DMS79 (cell line): Measurements from ENCODE around the gene EBLN2.

Experiments
- DNase-seq: peaks from one replicate; lab custom pipeline; 2025; lab: John Stamatoyannopoulos, UW

Gene EBLN2

DNA sequence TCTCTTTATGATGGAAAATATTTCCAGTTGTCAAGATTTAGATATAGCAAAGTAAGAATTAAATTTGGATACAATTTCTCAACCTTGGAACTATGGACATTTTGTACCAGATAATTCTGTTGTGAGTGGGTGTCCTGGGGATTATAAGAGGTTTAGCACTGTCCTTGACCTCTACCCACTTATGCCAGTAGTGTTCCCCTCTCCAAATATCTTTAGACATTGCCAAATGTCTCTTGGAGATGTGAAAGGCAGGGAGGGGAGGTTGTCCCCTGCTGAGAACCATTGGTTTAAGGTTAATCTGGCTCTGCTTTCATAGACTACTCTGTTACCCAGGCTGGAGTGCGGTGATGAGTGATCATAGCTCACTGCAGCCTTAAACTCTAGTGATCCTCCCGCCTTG lies at the start of gene EBLN2:
Gene EBLN2, plus strand, starts transcription at position 244 of the 400 bp plus-strand sequence. CDS start 423 bp downstream, outside the sequence.
- no peak for DNase-seq

DNA sequence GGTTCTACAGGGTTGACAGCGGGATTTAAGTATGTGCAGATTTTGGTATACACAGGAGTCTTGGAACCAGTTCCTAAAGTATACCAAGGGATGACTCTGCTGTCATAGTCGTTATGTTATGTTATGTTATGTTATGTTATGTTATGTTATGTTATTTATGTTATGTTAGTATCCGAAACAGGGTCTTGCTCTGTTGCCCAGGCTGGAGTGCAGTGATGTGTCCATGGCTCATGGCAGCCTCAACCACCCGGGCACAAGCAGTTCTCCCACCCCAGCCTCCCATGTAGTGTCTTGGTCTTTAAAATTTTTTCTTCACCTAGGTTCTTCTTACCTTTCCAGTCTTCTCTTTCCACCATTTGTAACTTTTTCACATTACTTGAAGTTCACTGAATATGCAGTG lies 43.2 kb upstream of the EBLN2 start:
- DNase-seq, result no peak

DNA sequence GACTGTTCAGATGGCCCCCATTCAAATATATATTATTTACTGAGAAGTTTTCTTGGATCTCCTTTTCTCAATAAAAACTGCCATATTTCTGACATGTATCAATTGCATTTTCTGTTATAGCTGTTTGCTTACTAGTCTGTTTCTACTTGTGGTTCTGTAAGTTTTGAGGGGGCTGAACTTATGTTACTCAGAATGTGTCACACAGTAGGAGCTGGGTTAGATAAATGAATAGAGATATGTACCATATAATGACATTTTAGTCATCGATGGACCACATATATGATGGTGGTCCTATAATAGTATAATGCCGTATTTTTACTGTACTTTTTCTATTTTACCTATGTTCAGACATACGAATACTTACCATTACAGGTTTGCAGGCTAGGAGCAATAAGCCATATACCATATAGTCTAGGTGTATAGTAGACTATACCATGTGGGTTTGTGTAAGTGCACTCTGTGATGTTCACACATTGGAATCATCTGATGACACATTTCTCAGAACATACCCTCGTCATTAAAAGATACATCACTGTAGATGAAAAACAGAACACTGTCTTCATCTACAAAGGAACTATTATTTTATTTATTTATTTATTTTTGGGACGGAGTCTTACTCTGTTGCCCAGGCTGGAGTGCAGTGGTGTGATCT lies 42.5 kb upstream of the EBLN2 start:
- DNase-seq, result no peak

DNA sequence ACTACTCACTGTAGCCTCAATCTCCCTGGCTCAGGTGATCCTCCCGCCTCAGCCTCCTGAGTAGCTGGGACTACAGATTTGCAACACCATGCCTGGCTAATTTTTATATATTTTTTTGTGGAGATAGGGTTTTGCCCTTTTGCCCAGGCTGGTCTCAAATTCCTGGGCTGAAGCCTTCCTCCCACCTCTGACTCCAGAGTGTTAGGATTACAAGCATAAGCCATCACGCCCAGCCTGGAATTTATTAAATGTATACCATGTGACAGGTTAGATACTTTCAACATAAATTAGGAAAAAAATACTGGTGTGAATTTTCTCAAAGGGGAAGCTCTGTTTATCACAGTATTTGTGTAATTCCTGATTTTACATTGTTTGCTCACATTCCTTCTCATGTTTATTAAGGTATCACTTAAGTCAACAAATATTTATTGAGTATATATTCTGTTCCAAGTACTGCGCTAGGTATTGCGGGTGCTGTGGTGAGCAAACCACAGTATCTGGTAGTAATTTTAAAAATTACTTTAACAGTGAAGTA lies 40.1 kb upstream of the EBLN2 start:
- DNase-seq, result no peak

DNA sequence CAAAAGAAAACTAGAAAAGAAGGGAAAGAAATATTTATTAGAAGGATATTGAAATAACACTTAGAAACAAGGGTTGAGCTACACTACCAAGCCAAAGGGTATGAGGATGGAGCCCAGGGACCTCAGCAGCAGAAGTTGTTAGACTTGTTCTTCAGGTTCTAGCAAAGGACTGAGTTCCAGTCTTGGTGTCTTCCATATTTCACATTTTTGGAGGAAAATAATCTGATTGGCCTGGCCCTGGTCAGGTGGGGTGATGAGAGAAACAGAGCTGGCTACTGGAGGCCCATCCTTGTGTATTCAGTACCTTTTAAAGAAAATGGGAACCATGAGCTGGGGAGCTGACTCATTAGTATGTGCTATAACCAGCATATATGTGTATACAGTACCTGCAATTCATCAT lies 36.6 kb upstream of the EBLN2 start:
- DNase-seq, result no peak

DNA sequence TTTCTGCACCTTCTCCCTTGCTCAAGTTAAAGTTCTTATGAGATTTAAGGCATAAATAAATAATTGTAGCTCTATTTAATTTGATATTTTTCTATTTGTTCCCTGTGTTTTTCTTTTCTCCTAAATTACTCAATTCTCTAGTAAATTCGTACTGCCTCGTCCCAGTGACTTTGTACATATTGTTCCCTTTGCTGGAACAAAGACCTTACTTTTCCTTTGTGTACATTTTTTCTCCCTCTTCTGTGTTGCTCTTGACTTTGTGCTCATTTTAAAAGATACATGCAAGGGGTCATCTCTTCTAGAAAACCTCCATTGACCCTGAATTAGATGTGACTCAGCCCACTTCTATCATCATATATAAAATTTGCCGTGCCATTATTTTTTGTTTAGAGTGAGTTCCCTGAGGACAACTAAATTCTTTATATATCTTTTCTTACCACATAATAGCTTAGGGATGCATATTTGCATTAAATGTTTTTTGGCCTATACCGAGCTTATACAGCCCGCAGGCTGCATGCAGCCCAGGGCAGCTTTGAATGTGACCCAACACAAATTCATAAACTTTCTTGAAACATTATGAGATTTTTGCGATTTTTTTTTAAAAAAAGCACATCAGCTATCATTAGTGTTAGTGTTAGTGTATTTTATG lies 35.2 kb upstream of the EBLN2 start:
- no peak for DNase-seq

DNA sequence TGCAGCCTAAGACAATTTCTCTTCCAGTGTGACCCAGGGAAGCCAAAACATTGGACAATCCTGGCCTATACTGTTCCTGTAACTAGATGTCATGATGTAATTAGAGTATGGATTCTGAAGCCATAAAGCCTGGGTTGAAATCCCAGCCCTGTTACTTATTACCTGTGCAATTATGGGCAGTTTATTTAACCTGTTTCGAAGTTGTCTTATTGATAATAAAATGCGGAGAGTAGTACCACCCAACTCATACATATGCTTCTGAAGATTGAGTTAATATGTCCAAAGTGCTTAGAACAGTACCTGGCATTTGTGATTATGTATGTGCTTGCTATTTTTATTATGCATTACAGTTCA lies 34.7 kb upstream of the EBLN2 start:
- DNase-seq, result no peak

DNA sequence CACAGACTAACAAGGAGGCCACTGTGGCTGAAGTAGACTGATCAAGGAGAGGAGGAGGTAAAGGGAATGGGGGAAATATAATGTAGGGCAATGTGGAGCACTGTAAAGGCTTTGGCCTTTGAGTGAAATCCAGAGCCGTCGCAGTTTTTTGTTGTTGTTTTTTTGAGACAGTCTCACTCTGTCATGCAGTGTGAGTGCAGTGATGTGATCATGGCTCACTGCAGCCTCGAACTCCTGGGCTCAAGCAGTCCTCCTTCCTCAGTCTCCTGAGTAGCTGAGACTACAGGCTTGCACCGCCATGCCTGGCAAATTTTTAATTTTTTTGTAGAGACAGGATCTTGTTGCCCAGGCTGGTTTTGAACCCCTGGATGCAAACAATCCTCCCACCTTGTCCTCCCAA lies 32.7 kb upstream of the EBLN2 start:
- DNase-seq, result no peak

DNA sequence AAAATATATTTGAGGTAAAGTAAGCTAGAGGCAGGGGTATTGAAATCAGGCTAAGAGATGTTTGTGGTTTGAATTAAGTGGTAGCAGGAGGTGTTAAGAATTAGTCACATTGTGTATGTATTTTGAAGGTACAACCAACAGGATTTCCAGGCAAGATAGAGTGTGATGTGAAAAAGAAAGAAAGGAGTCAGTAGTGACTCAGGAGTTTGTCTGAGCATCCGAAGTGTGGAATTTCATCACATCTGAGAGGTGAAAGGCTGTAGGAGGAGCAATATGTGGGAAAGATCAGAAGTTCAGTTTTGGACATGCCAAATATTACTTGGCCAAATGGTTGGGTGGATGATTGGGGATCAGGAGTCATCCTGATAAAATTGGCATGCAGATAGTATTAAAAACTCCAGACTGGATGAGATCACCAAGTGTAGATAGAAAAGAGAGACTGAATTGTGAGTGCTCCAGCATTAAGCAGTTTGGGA lies 32.1 kb upstream of the EBLN2 start:
- no peak for DNase-seq

DNA sequence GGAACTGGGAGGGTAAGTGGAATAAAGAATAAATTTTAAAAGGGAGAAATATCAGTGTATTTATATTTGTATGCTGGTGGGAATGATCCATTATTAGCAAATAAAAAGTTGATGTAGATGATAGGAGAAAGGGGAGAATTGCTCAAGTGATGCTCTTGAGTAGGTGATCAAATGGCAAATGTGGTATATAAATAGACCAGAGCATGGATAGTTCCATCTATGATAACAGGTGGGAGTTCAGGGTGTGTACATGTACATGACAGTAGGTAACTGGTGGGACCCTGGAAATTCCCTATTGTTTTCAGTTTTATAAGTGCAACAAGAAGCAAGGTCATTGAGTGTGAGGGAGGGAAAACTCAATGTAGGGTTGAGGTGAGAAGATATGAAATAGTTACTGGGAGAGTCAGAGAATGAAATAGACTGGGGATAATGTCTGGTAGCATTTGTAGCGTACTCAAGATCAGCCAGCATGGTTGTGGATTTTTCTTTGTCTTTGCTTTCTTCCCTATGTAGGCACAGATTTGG lies 31.3 kb upstream of the EBLN2 start:
- no peak for DNase-seq

DNA sequence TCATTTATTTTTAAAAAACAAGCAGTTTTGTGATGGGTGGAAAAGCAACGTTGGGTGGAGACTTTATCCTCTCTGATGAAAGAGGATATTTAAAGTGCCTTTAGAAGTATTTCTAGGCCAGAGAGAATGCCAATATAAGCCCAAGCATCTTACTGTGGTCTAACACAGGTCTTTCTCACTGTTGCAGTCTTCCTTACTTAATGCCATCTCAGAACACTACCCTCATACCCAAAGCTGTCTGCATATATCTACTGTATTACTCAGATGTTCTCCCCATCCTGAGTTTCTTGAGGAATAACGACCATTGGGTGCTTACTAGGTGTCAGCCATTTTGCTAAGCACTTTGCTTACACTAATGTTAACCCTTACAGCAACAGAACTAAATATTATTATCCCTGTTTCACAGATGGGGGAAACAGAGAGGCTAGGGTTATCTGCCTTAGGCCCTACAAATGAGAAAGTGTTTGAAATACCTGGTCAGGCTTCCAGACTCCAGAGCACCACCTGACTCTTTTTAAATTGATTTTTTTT lies 29.8 kb upstream of the EBLN2 start:
- no peak for DNase-seq

DNA sequence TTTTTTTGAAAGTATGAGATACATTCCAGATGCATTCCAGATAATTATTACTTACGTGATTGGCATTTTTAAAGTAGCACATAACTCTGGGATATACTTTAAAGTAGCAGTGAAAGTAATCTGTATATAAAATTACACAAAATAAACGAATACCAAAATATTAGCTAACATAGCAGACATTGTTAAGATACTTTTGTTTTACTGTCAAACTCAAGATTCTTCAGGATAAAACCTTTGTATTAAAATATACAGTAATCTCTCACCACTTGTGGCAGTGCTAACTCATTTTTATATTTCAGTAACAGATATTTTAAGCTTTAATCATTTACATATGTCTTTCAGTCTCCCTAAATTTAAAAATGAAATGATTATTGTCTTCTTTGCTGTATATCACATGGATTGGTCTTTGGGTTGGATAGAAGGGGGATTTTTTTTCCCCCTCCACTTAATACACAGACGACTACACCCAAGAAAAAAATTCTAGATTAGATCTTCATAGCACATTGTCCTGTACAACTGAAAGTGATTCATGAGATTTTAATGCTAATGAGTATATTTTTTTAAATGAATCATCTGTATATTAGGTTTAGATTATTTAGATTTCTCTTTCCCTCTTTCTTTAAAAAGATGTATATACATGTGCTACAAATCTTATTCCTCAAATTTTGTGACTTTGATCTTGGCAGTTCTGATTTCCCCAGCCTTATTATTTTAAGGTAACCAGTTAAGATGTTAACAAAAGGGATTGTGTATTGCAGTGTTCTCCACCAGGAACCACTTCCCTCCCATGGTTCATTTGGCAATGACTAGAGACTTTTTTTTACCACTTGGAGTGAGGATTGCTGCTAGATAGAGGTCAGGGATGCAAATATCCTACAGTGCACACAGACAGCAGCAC lies 24.5 kb upstream of the EBLN2 start:
- no peak for DNase-seq

DNA sequence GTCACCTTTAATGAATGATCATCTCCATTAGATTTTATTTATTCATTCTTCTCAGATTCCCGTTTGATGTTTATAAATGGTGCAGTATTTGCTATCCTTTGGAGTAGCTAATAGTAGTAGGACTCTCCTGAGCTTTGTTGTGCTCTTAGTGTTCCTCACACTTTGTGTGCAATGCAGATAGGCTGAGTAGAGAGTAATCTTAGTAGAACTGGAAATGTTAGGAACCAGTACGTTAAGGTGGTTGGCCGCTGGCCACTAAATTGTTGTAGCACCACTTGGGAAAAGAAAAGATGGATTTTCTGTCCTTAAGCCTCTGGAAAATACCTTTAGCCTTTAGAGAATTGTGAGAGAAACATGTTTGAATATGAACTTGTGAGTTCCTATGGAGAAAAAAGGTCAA lies 19.9 kb upstream of the EBLN2 start:
- DNase-seq, result no peak

DNA sequence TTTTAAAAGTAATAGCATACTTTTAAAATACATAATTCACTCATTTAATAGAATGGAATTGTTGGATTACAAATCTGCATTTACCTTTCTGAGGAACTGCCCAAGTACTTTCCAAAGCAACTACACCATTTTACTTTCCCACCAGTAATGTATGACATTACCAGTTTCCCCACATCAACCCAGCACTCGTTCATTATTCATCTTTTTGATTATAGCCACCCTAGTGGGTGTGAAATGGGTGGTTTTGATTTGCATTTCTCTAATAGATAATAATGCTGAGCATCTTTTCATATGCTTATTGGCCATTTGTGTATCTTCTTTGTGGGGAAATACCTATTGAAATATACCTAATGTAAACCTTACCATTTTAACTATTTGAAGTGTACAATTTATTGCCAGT lies 18.0 kb upstream of the EBLN2 start:
- DNase-seq, result no peak

DNA sequence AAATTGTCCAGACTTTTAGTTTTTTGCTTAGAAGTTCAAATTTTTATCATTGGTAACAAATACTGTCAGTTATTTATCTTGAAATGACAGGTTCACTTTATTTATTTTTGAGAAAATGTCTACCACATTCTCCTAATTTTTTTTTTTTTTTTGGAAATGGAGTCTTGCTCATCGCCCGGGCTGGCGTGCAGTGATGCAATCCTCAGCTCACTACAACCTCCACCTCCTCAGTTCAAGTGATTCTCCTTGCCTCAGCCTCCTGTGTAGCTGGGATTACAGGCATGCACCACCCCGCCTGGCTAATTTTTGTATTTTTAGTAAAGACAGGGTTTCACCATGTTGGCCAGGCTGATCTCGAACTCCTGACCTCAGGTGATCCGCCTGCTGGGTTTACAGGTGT lies 16.1 kb upstream of the EBLN2 start:
- no peak for DNase-seq

DNA sequence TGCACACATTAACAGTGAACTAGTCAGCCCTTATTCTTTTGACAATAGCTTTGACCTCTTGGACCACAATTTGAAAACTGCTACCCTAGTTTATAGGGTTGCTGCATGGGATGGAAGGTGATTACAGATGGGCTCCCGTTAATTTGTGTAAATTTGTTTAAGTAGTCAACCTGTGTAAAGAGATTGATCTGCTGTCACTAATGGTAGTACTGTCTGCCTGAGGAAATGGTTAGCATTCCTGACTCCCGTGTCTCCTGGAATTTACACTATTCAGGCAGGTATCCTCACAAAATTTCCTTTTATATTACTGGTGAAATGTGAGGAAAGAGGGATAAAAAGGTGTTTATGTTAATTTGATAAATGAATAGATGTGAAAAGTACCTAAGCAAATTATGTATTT lies 15.3 kb upstream of the EBLN2 start:
- no peak for DNase-seq

DNA sequence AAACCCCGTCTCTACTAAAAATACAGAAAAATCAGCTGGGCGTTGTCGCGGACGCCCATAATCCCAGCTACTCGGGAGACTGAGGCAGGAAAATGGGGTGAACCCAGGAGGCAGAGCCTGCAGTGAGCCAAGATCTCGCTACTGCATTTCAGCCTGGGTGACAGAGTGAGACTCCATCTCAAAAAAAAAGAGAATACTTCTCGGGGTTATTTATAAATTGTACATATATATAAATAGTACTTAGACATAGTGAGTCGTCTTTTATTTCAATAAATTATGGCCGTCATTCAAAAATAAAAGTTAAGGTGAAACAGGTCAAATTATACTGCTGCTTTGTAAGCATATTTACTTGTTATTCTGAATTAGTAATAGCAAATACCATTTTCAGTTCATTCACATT lies 12.1 kb upstream of the EBLN2 start:
- DNase-seq, result no peak

DNA sequence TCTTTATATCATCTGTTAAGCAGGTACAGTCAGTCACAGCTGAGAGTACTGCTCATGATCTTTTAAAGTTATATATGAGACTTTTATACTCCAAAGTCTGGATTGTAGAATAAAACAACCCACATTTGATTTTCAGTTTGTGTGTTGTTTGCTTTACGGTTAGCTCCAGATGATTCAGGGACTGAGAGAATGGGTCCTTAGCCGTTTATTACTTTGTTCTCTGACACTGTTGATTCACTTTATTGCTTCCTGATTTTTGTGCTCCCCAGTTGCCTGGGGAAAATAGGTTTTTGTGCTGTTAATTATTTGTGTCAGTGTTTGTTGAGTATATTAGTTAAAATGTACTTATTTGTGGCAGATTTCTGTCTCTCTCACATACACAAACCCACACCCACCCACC lies 8.6 kb upstream of the EBLN2 start:
- DNase-seq, result no peak

DNA sequence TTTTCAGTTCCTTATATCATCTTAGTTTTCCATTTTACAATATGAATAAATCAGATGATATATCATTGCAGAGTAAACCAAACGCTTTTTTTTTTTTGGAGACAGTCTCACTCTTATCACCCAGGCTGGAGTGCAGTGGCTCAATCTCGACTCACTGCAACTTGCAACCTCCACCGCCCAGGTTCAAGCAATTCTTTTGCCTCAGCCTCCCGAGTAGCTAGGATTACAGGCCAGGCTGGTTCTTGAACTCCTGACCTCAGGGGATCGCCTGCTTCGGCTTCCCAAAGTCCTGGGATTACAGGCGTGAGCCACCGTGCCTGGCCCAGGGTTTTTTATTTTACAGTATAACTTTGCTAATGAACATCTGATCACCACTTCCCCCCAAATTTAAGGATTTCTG lies 5.9 kb upstream of the EBLN2 start:
- DNase-seq, result no peak

DNA sequence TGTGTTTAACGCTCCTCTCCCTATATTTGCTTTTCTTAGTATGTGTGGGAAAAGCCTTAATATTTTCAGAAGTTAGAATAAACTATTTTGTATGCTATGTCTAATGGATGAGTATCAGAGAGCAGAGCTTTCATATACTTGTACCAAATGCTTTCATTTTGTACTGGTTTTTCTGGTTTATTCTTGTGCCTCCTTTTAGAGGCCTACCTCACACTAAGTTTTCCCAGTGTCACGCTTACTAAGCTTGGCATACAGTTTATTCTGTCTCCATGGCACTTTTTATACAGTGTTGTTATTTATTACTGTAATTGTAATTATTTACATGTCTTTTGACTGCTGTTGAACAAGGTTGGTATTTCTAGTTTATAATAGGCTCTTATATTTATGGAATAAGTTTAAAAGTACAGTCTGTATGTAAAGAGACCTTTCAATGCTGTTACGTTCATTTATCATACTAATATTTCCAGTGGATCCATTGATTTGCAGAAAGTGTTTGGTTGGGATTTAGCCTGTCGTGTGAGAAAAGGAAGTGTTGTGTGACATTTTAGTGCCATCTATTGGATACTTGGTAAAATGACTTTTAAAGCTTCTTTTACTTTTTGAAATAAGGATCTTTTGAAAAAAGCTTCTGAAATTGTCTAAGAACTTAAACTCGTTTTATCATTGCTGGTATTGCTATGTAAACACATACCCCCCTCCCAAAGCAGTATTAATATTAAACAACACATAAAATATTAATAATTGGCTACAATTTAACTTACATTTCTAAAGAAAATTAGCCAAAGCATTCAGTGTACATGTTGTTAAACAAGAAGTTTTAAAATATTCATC lies 5.2 kb upstream of the EBLN2 start:
- no peak for DNase-seq

DNA sequence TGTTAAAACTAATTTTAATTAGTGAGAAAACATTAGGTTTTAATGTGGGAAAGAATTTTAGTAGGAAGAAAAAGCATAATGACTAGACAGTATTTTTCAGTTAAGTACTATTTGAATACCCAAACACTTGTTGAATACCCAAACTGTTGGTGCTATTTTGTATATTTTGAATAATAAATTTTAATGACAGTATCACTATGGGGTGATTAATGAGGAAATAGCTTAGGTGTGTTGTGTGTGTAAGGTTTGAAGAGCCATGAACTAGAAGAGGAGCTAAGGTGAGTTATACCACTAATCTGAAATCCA lies 4.7 kb upstream of the EBLN2 start:
- no peak for DNase-seq

DNA sequence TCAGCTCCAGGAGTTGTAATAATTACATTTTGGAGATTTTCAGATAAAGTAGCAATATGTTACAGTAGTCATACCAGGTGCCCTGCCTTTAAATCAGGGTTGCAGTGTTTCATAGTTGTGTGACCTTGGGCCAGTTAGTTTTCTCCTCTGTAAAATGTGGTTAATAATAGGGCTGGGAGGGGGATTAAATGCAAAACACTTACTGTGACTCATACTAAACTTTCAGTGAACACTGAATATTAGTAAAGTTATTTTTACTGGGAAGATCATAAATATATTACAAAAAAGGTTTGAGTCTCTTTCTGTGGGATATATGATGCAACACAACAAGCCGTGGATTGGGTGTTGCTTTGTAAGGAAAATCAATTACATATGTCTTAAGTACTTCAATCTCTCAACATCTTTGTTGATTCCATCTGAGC lies 1.1 kb upstream of the EBLN2 start:
- no peak for DNase-seq
